ENCODE data around the gene BTBD9. TPM values are rescaled to one million over a fixed set of nuclear protein-coding genes. Genes with fewer than 3 reads are reported as not detected.
A peak's percentile ranks its signal among the peaks of the same experiment; 100 is the strongest.

The BTBD9 gene
- total RNA-seq, 1 donor from 2014 or later = 9.9 TPM

DNA sequence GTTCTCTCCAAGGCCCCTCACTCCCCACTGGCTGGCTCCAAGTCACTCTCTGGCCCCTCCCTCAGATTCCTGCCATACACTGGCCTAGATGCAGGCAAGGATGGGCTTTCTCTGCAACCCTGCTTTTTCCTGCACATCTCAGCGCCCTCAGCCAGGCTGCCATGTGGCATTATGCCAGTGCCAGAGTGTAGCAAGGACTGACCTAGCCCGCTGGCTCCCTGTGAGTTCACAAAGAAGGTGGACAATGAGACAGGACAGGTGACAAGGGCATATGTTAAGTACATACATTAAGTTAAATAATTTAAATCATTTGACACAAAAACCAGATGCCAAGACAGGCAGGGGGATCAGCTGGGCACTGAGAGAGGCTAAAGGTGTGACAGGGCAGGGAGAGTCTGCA lies 425.6 kb downstream of the BTBD9 start:
- no peak for DNase-seq (ENCODE audit: low spot score in 2 of 2)
- no peaks in the 10 kb centered on the region for H3K9me3 ChIP-seq
- H3K27ac ChIP-seq = peak overlapping the region; percentile 81 to 82
- H3K4me3 ChIP-seq = no peak overlapping the region
- H3K27me3 ChIP-seq = no peaks in the 10 kb centered on the region
- intact Hi-C loops (cut with DNase I) = loop anchor here (10.0 kb wide), 1 partner anchor 419 kb away; no protein-coding TSS in a partner anchor
- no peaks in the 10 kb centered on the region for H3K36me3 ChIP-seq
- peaks cover 10 to 32% of the 10 kb centered on the region in 2 donors for H3K4me1 ChIP-seq
- TF ChIP-seq, protein P1, sequence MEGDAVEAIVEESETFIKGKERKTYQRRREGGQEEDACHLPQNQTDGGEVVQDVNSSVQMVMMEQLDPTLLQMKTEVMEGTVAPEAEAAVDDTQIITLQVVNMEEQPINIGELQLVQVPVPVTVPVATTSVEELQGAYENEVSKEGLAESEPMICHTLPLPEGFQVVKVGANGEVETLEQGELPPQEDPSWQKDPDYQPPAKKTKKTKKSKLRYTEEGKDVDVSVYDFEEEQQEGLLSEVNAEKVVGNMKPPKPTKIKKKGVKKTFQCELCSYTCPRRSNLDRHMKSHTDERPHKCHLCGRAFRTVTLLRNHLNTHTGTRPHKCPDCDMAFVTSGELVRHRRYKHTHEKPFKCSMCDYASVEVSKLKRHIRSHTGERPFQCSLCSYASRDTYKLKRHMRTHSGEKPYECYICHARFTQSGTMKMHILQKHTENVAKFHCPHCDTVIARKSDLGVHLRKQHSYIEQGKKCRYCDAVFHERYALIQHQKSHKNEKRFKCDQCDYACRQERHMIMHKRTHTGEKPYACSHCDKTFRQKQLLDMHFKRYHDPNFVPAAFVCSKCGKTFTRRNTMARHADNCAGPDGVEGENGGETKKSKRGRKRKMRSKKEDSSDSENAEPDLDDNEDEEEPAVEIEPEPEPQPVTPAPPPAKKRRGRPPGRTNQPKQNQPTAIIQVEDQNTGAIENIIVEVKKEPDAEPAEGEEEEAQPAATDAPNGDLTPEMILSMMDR (IDR thresholded peaks at IDR 0.05) = no peak

DNA sequence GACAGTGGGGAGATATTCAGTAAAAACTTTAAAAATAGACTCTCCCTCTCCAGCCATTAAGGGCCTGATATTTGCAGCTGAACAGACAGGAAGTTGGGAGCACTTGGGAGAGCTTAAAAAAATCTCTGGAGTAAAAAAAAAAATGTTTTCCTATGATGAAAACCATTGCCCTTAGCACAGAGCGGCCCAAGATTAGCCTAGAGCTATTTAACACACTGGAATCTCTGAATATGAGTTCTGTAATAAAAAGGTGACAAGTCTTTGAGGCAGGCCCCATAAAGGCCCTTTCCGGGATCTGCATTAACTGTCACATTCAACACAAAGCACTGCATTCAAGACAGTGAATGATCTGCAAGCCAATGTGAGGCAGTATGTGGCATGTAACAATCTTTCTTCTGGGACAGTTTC lies 426.5 kb downstream of the BTBD9 start:
- no peak for DNase-seq (ENCODE audit: low spot score in 2 of 2)
- peak overlapping the region; percentile 81 to 82 for H3K27ac ChIP-seq
- TF ChIP-seq, protein P1 (IDR thresholded peaks at IDR 0.05) = no peak
- peaks cover 10 to 32% of the 10 kb centered on the region in 2 donors for H3K4me1 ChIP-seq
- no peaks in the 10 kb centered on the region for H3K27me3 ChIP-seq
- no peaks in the 10 kb centered on the region for H3K36me3 ChIP-seq
- intact Hi-C loops (cut with DNase I) = loop anchor here (10.0 kb wide), 1 partner anchor 418 kb away; no protein-coding TSS in a partner anchor
- no peaks in the 10 kb centered on the region for H3K9me3 ChIP-seq
- H3K4me3 ChIP-seq = no peak overlapping the region

DNA sequence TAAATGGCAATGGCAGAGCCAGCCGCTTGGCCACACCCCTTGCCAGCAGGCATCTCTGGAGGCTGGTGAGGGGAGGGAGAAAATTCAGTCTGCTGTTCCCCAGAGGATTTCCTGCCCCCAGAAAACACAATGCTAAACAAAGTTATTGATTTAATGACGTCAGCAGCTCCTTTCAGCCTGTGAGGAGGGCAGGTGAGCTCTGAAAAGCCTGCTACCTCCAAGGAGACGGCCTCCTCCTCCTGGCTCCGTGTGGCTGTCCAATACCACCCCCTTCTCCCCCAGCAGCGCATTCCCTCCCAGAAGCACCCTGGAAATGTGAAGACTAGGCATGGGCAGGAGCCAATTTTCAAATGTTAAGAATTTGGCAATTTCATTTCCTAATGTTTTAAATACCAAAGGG lies 427.1 kb downstream of the BTBD9 start:
- no peaks in the 10 kb centered on the region for H3K27me3 ChIP-seq
- H3K9me3 ChIP-seq = no peaks in the 10 kb centered on the region
- H3K4me3 ChIP-seq = no peak overlapping the region
- peak in 1 of 2 donors; percentile 75 for DNase-seq (ENCODE audit: low spot score in 2 of 2)
- intact Hi-C loops (cut with DNase I) = loop anchor here (10.0 kb wide), 1 partner anchor 418 kb away; no protein-coding TSS in a partner anchor
- H3K4me1 ChIP-seq = peaks cover 10 to 32% of the 10 kb centered on the region in 2 donors
- no peaks in the 10 kb centered on the region for H3K36me3 ChIP-seq
- TF ChIP-seq, protein P1 (IDR thresholded peaks at IDR 0.05) = no peak
- peak overlapping the region; percentile 81 to 82 for H3K27ac ChIP-seq

DNA sequence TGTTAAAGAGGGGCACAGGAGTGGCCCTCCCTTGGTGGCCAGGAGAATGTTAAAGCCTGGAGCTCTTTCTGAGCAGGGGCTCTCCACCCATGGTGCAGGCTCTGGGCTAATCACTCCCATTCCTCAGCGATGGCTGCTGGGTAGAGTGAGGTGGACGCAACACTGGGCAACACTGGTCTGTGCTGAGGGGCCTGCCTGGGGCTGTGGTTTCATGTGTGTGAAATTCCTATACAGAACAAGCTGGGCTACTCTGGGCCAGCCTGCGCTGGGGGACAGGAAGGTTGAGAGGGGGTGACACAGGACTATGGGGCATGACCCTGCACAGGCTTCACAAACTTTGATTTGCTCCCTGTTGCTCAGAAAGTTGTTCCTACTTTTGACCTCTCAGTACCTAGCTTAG lies 427.6 kb downstream of the BTBD9 start:
- DNase-seq (ENCODE audit: low spot score in 2 of 2) = no peak
- intact Hi-C loops (cut with DNase I) = loop anchor here (10.0 kb wide), 1 partner anchor 417 kb away; no protein-coding TSS in a partner anchor

DNA sequence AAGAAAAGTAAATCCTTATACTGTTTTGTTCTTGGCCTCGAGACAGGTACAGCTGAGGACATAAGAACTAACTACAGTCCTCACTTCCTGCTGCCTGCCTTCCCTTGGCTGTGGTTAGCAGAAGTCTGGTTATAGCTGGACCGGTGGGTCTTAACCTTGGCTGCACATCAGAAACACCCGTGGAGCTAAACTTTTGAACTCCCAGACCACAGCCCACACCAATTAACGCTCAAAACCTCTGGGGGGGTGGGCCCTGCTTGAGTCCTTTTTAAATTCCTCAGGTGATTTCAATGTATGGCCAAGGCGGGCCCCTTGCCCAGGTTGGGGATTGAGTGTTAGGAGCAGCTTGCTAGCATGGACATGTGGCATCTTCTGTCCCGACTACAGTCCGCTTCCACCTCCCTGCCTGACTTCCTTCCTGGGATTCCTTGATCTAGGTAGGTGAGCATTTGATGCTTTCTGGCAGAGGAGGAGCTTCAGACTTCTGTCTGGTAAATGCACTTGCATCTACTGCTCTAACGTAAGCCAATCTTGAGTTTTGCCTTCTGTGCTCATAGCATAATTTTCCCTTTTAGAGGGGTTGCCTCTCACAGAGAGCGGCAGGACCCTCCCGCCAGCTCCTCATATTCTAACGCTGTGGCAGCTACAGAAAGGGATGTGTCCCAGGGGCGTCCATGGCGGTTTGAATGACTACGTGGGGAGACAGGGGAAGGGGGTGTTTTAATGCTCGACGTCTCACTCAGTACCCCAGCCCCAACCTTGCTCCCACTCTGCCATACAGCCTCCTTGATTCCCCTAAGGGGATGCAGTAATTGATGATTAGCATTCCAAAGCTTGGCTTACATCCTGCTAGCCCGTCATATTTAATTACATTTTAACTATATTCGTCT lies 430.1 kb downstream of the BTBD9 start:
- intact Hi-C loops (cut with DNase I) = loop anchor here (10.0 kb wide), 1 partner anchor 415 kb away; no protein-coding TSS in a partner anchor
- Histone ChIP-seq H3K4me3 (no peak overlapping the region), H3K27me3 (no peaks in the 10 kb centered on the region), H3K27ac (no peak overlapping the region), H3K9me3 (no peaks in the 10 kb centered on the region), H3K4me1 (peaks cover 10 to 30% of the 10 kb centered on the region in 2 donors), H3K36me3 (no peaks in the 10 kb centered on the region)
- TF ChIP-seq, protein P1 (IDR thresholded peaks at IDR 0.05) = no peak
- DNase-seq (ENCODE audit: low spot score in 2 of 2) = no peak

More for the DNA sequence above, 427.6 kb downstream of the BTBD9 start:
- Histone ChIP-seq H3K4me3 (no peak overlapping the region), H3K36me3 (no peaks in the 10 kb centered on the region), H3K27me3 (no peaks in the 10 kb centered on the region), H3K4me1 (peaks cover 10 to 32% of the 10 kb centered on the region in 2 donors), H3K9me3 (no peaks in the 10 kb centered on the region), H3K27ac (peak overlapping the region; percentile 81 to 82)
- TF ChIP-seq, protein P1 (IDR thresholded peaks at IDR 0.05) = no peak

Data from ascending aorta (tissue), 2 donors.